RWPE1 (cell line): ENCODE data around the gene SPIN1.

ENCODE experiments used
- CTCF ChIA-PET: fragments of 350-600 bp; sonication (Branson Sonifier 250); formaldehyde crosslinking; extraction: SDS; loops from one replicate; lab custom pipeline; 2021; lab: Yijun Ruan, JAX
- POLR2A ChIA-PET: fragments of 400-600 bp; formaldehyde crosslinking; extraction: SDS; loops from one replicate; lab custom pipeline; 2020; ENCODE audit warnings: antibody characterized with exemption; ENCODE audit not compliant: low non-redundant PET; lab: Yijun Ruan, JAX
- DNase-seq: peaks from one replicate; pipeline ENCODE4 v3.0.0; 2012; ENCODE audit warnings: low spot score
- H3K27ac ChIP-seq: fragments of 450-650 bp; 2 replicates; pipeline ENCODE4 v1.5.1; 2017
- TF ChIP-seq, protein P1 (sequence below): fragments of 450-650 bp; conservative IDR thresholded peaks from 2 replicates; pipeline ENCODE4 v1.5.1; 2017; ENCODE audit warnings: low read depth, mild to moderate bottlenecking

Gene SPIN1

DNA sequence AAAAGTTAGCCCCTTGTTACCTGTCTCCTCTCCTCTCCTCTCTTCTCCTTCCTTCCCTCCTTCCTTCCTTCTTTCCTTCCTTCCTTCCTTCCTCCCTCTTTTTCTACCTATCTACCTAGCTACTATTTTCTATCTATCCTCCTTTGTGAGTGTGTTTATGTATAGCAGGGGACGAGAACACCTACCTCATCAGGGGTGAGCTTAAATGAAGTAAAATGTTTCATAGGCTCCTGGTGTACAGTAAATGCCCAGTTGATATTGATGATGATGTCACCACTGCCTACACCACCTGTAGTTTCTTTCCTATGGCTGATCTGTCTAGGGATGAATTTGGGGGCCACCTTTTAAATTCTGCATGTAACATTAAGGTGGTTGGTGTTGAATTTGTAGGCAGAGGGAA is 4.3 kb downstream of the SPIN1 start:
- CTCF ChIA-PET, result interaction anchor here (0.6 kb wide), 1 partner anchor 424 kb away, joined by 3 read pairs; no protein-coding TSS in a partner anchor
- POLR2A ChIA-PET, result interaction anchor here (0.7 kb wide), 1 partner anchor 1836 kb away, joined by 4 read pairs; no protein-coding TSS in a partner anchor
- no peak overlapping the region for H3K27ac ChIP-seq
- TF ChIP-seq, protein P1, sequence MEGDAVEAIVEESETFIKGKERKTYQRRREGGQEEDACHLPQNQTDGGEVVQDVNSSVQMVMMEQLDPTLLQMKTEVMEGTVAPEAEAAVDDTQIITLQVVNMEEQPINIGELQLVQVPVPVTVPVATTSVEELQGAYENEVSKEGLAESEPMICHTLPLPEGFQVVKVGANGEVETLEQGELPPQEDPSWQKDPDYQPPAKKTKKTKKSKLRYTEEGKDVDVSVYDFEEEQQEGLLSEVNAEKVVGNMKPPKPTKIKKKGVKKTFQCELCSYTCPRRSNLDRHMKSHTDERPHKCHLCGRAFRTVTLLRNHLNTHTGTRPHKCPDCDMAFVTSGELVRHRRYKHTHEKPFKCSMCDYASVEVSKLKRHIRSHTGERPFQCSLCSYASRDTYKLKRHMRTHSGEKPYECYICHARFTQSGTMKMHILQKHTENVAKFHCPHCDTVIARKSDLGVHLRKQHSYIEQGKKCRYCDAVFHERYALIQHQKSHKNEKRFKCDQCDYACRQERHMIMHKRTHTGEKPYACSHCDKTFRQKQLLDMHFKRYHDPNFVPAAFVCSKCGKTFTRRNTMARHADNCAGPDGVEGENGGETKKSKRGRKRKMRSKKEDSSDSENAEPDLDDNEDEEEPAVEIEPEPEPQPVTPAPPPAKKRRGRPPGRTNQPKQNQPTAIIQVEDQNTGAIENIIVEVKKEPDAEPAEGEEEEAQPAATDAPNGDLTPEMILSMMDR, result no peak
- DNase-seq, result no peak

DNA sequence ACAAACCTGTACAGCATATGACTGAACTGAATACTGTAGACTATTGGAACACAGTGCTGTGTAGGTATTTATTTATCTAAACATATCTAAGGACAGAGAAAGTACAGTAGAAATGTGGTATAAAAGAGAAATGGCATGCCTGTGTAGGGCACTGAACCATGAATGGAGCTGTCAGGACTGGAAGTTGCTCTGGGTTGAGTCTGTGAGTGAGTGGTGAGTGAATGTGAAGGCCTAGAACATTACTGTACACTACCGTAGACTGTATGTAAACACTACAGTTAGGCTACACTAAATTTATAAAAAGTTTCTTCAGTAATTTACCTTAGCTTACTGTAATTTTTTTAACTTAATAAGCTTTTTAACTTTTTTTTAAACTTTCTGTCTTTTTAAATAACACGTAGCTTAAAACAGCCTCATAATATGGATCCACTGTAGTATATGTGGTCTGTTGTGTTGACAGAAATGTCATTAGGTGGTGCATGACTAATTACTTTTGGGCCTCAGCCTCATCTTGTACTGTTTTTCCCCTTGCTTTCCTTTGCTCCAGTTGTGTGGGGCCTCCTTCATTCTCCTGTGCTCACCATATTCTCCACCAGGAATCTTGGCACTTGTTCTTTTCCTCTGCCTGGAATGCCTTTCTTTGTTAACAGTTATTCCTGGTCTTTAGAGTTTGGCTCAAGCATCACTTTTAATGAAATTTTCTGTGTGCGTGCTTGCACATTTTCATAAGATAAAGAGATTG is 8.8 kb downstream of the SPIN1 start:
- DNase-seq, result no peak
- no peak overlapping the region for H3K27ac ChIP-seq
- ChIA-PET POLR2A (no interaction called here), CTCF (interaction anchor here (0.7 kb wide), 1 partner anchor 175 kb away, joined by 5 read pairs; no protein-coding TSS in a partner anchor)
- TF ChIP-seq, protein P1, result no peak

DNA sequence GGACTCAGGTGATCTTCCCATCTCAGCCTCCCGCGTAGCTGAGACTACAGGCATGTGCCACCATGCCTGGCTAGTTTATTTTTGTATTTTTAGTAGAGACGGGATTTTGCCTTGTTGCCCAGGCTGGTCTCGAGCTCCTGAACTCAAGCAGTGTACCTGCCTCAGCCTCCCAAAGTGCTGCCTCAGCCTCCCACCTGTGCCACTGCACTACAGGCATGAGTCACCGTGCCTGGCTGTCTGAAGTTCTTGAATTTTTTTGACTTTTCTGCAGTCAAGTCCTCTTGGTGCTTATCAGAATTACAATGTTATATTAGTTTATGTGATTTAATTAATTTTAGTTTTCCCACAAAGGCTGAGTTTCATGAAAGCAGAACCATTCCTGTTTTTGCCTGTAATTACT is 9.8 kb downstream of the SPIN1 start:
- TF ChIP-seq, protein P1, result no peak

DNA sequence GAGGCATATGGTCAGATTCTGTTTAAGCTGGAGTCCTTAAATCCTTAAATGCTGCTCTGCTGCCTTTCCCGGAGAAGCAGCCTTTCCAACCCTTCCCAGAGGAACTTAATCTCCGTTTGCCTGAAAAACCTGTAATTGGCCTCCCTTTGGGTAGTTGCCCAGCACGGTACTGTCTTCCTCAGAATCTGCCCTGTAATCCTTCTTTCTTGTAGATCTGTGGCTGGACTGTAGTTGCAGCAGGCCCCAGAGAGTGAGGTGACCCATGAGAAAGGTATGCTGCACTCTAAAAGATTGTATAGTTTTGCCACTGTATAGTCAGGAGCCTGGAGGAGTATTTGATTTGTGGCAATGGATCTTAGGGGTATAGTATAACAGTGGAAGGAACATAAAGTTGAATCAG is 11.7 kb downstream of the SPIN1 start:
- CTCF ChIA-PET, result interaction anchor here (0.6 kb wide), 1 partner anchor 1918 kb away, joined by 3 read pairs; no protein-coding TSS in a partner anchor
- TF ChIP-seq, protein P1, result no peak
- H3K27ac ChIP-seq, result no peak overlapping the region; the same call in 1 of the 2 replicates
- POLR2A ChIA-PET, result no interaction called here
- peak; percentile 72 for DNase-seq

More for the DNA sequence above, 9.8 kb downstream of the SPIN1 start:
- 0 out of 2 replicates have a peak overlapping the region, but pooled peaks have one; percentile 17 for H3K27ac ChIP-seq
- no peak for DNase-seq
- ChIA-PET POLR2A (no interaction called here), CTCF (no interaction called here)

DNA sequence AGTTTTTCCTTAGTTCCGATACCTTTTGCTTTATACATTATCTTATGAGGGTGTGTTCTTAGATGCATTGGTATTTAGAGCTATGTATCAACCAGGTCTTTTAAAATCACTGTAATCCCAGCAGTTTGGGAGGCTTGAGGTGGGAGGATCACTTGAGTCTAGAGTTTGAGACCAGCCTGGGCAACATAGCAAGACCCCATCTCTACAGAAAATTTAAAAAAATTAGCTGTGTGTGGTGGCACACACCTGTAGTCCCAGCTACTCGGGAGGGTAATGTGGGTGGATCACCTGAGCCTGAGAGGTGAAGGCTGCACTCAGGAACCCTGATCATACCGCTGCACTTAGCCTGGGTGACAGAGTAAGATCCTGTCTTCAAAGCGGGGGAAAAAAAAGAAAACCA is 15.1 kb downstream of the SPIN1 start:
- H3K27ac ChIP-seq, result no peak overlapping the region
- POLR2A ChIA-PET, result no interaction called here
- CTCF ChIA-PET, result no interaction called here

DNA sequence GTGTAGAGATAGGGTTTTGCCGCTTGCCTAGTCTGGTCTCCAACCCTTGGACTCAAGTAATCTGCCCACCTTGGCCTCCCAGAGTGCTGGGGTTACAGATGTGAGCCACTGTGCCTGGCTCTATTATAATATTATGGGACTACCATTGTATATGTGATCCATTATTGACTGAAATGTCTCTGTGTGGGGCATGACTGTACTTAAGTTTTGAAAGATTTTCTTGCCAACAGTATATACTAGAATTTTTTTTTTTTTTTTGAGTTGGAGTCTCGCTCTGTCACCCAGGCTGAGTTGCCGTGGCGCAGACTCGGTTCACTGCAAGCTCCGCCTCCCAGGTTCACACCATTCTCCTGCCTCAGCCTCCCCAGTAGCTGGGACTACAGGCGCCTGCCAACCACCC is 17.8 kb downstream of the SPIN1 start:
- DNase-seq, result no peak
- CTCF ChIA-PET, result interaction anchor here (0.6 to 0.7 kb wide), 2 partner anchors 114 to 388 kb away, joined by 3 read pairs; no protein-coding TSS in a partner anchor
- TF ChIP-seq, protein P1, result no peak
- H3K27ac ChIP-seq, result no peak overlapping the region
- POLR2A ChIA-PET, result no interaction called here

More for the DNA sequence above, 15.1 kb downstream of the SPIN1 start:
- DNase-seq, result no peak
- TF ChIP-seq, protein P1, result no peak
